A673 (cell line): ENCODE data around the gene GON7.

Experiments used
- EZH2 ChIP-seq: fragments of 200-600 bp; sonication (generic); IDR thresholded peaks from 2 replicates; pipeline ENCODE4 v1.6.1; 2017; ENCODE audit warnings: borderline replicate concordance, low read depth, mild to moderate bottlenecking, mixed read lengths, antibody characterized with exemption, low read length; ENCODE audit not compliant: poor library complexity, severe bottlenecking
- TF ChIP-seq, protein P1 (sequence below): fragments of 300-800, 200-600 bp; sonication (generic); conservative IDR thresholded peaks from 2 replicates; pipeline ENCODE4 v1.5.1; 2017; ENCODE audit warnings: low read depth, mild to moderate bottlenecking, antibody characterized with exemption, low read length, moderate library complexity, mixed read lengths

DNA sequence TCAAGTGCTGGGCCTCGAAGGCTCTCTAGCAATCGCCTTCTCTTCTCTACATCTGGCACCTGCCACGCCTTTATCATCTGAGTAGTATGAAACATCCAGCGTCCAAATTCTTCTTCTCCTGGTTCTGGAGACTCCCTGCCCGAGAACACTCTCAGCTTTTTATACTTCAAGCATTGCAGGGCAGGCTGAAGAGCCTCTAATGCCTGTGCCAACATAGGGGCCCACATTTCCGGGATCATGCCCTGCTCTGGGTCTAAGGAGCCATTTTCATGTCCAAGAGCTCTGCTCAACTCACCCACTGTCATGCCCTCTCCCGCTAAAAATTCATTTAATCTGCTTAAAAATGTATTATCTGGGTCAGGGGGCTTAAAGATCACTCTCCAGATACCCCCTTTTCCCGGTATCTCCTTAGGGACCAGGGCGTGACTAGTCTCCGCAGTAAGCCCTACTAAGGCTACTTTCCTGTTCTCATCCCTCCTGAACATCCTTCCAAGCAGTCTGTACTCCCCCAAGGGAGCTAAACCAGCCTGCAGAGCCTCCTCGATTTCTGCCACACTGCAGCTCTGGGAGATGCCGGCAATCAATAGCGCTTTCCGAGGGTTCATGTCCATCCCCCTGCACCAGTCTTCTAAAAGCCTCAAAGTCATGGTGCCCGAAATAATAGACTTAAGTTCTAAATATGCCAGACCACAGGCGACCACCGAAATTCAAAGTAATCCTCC lies 23.1 kb downstream of the GON7 start:
- TF ChIP-seq, protein P1, sequence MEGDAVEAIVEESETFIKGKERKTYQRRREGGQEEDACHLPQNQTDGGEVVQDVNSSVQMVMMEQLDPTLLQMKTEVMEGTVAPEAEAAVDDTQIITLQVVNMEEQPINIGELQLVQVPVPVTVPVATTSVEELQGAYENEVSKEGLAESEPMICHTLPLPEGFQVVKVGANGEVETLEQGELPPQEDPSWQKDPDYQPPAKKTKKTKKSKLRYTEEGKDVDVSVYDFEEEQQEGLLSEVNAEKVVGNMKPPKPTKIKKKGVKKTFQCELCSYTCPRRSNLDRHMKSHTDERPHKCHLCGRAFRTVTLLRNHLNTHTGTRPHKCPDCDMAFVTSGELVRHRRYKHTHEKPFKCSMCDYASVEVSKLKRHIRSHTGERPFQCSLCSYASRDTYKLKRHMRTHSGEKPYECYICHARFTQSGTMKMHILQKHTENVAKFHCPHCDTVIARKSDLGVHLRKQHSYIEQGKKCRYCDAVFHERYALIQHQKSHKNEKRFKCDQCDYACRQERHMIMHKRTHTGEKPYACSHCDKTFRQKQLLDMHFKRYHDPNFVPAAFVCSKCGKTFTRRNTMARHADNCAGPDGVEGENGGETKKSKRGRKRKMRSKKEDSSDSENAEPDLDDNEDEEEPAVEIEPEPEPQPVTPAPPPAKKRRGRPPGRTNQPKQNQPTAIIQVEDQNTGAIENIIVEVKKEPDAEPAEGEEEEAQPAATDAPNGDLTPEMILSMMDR = no peak
- no peak for TF ChIP-seq EZH2
